Hippocampal formation (tissue), 2 donors: Measurements from ENCODE around the gene TEX14.

Experiments used
- DNase-seq, 2 donors: peaks; one replicate each; lab custom pipeline; 2025; lab: John Stamatoyannopoulos, UW

TEX14 gene

GRCh38 chr17:58529275-58529674, 162.6 kb downstream of the TEX14 start:
- peak; percentile 73 to 78 for DNase-seq

GRCh38 chr17:58528443-58528842, 163.4 kb downstream of the TEX14 start:
- no peak for DNase-seq

- DNase-seq: peak; percentile 83 to 89
Measured at GRCh38 chr17:58527949-58528348, 163.9 kb downstream of the TEX14 start.

- DNase-seq: no peak
Measured at GRCh38 chr17:58527306-58527705, 164.5 kb downstream of the TEX14 start.

GRCh38 chr17:58525239-58525638, 166.6 kb downstream of the TEX14 start:
- DNase-seq: no peak

- no peak for DNase-seq
Measured at GRCh38 chr17:58521680-58522079, 170.2 kb downstream of the TEX14 start.

- DNase-seq: no peak
Measured at GRCh38 chr17:58520843-58521430, 170.9 kb downstream of the TEX14 start.

- DNase-seq: peak; percentile 100
Measured at GRCh38 chr17:58517928-58518609, 173.8 kb downstream of the TEX14 start.

GRCh38 chr17:58517378-58517927, 174.4 kb downstream of the TEX14 start:
- no peak for DNase-seq

- DNase-seq: no peak
Measured at GRCh38 chr17:58516644-58517377, 175.0 kb downstream of the TEX14 start.

GRCh38 chr17:58515286-58515685, 176.6 kb downstream of the TEX14 start:
- DNase-seq: no peak

GRCh38 chr17:58514770-58515157, 177.1 kb downstream of the TEX14 start:
- DNase-seq: no peak

- DNase-seq: peak; percentile 76
Measured at GRCh38 chr17:58513965-58514769, 177.7 kb downstream of the TEX14 start, which contains the start of gene MTMR4. TSS of gene MTMR4 (minus strand) at chr17:58514638. CDS start at chr17:58514407, 231 bp downstream.

GRCh38 chr17:58513267-58513964, 178.4 kb downstream of the TEX14 start:
- DNase-seq: no peak

- DNase-seq: no peak
Measured at GRCh38 chr17:58510075-58510474, 181.8 kb downstream of the TEX14 start.

GRCh38 chr17:58508341-58509067, 183.3 kb downstream of the TEX14 start:
- no peak for DNase-seq

- no peak for DNase-seq
Measured at GRCh38 chr17:58507123-58507634, 184.7 kb downstream of the TEX14 start.
